CD4-positive, alpha-beta T cell treated with Interferon gamma for 1 hour (primary cell): ENCODE data around the gene TLR9.

ENCODE experiments used
- DNase-seq: peaks from one replicate; pipeline ENCODE4 v3.0.0-alpha.2; 2020

The TLR9 gene

GRCh38 chr3:52231502-52232278 lies 6.2 kb upstream of the TLR9 start:
- DNase-seq = peak; percentile 81

GRCh38 chr3:52230889-52231499 lies 5.5 kb upstream of the TLR9 start:
- DNase-seq = no peak

- DNase-seq = no peak
Measured at GRCh38 chr3:52230461-52230860, 5.0 kb upstream of the TLR9 start.

GRCh38 chr3:52229656-52230055 lies 4.2 kb upstream of the TLR9 start:
- no peak for DNase-seq

GRCh38 chr3:52228751-52229291 lies 3.4 kb upstream of the TLR9 start:
- DNase-seq = no peak

- DNase-seq = no peak
Measured at GRCh38 chr3:52228266-52228665, 2.8 kb upstream of the TLR9 start.

GRCh38 chr3:52227766-52228165 lies 2.3 kb upstream of the TLR9 start:
- no peak for DNase-seq

GRCh38 chr3:52227117-52227516 lies 1.7 kb upstream of the TLR9 start:
- no peak for DNase-seq

GRCh38 chr3:52226229-52226817 lies 878 bp upstream of the TLR9 start:
- DNase-seq = no peak

GRCh38 chr3:52223449-52224408 lies 1.7 kb downstream of the TLR9 start:
- DNase-seq = no peak

- no peak for DNase-seq
Measured at GRCh38 chr3:52222319-52223221, 2.9 kb downstream of the TLR9 start.

GRCh38 chr3:52221563-52222318 lies 3.7 kb downstream of the TLR9 start:
- DNase-seq = peak; percentile 51

GRCh38 chr3:52221141-52221562 lies 4.3 kb downstream of the TLR9 start:
- no peak for DNase-seq

GRCh38 chr3:52220380-52221026 lies 4.9 kb downstream of the TLR9 start:
- DNase-seq = peak; percentile 78

GRCh38 chr3:52218937-52219650 lies 6.4 kb downstream of the TLR9 start:
- DNase-seq = no peak

GRCh38 chr3:52218454-52218853 lies 7.0 kb downstream of the TLR9 start:
- DNase-seq = peak; percentile 22

GRCh38 chr3:52218026-52218425 lies 7.4 kb downstream of the TLR9 start:
- no peak for DNase-seq

- DNase-seq = no peak
Measured at GRCh38 chr3:52217409-52217805, 8.0 kb downstream of the TLR9 start.

GRCh38 chr3:52216585-52217408 lies 8.6 kb downstream of the TLR9 start:
- peak; percentile 17 for DNase-seq
